ENCODE results near the gene DNM3.

Gene DNM3

DNA sequence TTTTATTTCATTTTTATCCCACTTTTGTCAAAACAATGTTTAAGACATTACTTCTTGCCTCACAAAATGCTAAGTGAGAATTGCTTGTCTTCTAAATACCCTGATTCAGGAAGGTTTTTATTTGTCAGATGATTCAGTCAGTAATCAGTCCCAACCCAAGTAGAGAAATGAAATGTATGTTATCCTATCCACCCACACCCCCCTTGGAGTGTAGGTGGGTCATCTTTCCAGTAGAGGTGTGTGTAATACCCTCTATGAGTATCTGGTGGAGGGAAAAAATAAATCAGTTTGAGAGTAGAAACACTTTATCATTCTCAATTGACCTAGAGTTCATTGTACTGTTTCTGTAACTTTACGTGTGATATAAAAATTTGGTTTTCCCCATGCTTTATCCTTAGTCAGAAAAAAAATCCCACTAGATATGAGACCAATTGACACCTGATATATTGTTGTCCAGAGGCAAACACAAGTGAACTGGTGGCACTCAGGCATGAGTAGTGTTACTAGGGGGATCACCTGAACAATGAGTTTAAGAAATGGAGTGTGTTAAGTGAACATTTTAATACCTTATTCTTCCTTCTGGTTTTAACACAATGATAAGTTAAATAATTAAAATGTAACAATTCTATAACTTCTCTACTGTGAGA is 425.4 kb downstream of the DNM3 start (continued):
- TF ChIP-seq BACH2 (CRISPR knock-in tag; IDR thresholded peaks at IDR 0.05; ENCODE audit: borderline replicate concordance) (no peak), GLIS3 (CRISPR knock-in tag; IDR thresholded peaks at IDR 0.05) (no peak), OSR1 (CRISPR knock-in tag; IDR thresholded peaks at IDR 0.05) (no peak)

DNA sequence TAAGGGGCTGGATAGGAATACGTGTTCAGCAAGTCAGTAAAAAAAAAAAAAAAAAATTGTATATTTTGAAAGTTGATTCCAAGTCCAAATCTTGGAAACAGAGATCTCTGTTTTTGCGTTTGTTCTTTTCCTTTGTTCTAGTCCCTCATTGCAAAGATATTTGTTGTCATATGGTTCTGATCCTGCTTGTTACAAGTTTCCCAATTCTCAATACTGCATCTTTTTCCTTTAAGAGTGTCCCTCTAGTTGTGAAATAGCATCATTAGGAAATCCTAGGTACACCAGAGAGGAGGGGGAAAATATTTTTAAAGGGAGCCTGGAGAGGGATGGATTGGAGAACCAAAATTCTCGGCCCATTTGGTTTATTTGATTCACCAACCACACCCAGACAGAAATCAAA is 426.9 kb downstream of the DNM3 start:
- TF ChIP-seq RARB (CRISPR knock-in tag; IDR thresholded peaks at IDR 0.05) (no peak), TCF4 (CRISPR knock-in tag; IDR thresholded peaks at IDR 0.05; ENCODE audit: borderline replicate concordance) (no peak), ZNF70 (CRISPR knock-in tag; IDR thresholded peaks at IDR 0.05) (no peak)
- TF ChIP-seq, protein P1, sequence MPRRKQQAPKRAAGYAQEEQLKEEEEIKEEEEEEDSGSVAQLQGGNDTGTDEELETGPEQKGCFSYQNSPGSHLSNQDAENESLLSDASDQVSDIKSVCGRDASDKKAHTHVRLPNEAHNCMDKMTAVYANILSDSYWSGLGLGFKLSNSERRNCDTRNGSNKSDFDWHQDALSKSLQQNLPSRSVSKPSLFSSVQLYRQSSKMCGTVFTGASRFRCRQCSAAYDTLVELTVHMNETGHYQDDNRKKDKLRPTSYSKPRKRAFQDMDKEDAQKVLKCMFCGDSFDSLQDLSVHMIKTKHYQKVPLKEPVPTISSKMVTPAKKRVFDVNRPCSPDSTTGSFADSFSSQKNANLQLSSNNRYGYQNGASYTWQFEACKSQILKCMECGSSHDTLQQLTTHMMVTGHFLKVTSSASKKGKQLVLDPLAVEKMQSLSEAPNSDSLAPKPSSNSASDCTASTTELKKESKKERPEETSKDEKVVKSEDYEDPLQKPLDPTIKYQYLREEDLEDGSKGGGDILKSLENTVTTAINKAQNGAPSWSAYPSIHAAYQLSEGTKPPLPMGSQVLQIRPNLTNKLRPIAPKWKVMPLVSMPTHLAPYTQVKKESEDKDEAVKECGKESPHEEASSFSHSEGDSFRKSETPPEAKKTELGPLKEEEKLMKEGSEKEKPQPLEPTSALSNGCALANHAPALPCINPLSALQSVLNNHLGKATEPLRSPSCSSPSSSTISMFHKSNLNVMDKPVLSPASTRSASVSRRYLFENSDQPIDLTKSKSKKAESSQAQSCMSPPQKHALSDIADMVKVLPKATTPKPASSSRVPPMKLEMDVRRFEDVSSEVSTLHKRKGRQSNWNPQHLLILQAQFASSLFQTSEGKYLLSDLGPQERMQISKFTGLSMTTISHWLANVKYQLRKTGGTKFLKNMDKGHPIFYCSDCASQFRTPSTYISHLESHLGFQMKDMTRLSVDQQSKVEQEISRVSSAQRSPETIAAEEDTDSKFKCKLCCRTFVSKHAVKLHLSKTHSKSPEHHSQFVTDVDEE (CRISPR knock-in tag; IDR thresholded peaks at IDR 0.05) = no peak
- TF ChIP-seq, protein P2, sequence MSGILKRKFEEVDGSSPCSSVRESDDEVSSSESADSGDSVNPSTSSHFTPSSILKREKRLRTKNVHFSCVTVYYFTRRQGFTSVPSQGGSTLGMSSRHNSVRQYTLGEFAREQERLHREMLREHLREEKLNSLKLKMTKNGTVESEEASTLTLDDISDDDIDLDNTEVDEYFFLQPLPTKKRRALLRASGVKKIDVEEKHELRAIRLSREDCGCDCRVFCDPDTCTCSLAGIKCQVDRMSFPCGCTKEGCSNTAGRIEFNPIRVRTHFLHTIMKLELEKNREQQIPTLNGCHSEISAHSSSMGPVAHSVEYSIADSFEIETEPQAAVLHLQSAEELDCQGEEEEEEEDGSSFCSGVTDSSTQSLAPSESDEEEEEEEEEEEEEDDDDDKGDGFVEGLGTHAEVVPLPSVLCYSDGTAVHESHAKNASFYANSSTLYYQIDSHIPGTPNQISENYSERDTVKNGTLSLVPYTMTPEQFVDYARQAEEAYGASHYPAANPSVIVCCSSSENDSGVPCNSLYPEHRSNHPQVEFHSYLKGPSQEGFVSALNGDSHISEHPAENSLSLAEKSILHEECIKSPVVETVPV (CRISPR knock-in tag; IDR thresholded peaks at IDR 0.05) = no peak

DNA sequence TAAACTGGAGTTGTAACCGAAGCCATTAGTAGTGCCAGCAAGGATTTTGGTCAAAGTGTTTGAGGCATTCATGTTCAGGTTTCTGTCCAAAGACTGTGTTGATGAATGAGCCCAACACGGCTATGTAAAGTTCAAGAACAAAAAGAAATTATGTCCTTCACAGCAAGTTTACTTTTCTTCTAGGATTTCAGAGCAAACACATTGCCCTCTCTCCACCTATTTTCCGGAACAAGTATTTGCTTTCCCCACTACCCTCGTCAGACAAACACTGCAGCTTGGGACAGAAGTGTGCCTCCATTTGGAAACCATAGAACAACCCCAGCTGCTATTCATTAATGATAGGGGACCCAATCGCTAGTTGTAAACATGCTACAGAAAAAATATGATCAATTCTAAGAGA is 427.8 kb downstream of the DNM3 start:
- TF ChIP-seq PPARA (CRISPR knock-in tag; IDR thresholded peaks at IDR 0.05; ENCODE audit: borderline replicate concordance) (no peak), GLIS3 (CRISPR knock-in tag; IDR thresholded peaks at IDR 0.05) (no peak), RARB (CRISPR knock-in tag; IDR thresholded peaks at IDR 0.05) (no peak), ISL1 (CRISPR knock-in tag; IDR thresholded peaks at IDR 0.05) (no peak), ZNF70 (CRISPR knock-in tag; IDR thresholded peaks at IDR 0.05) (no peak), TCF4 (CRISPR knock-in tag; IDR thresholded peaks at IDR 0.05; ENCODE audit: borderline replicate concordance) (no peak), ARNTL (CRISPR knock-in tag; IDR thresholded peaks at IDR 0.05; ENCODE audit: borderline replicate concordance, low read depth) (no peak), CSDC2 (CRISPR knock-in tag; IDR thresholded peaks at IDR 0.05) (no peak), ESRRG (CRISPR knock-in tag; IDR thresholded peaks at IDR 0.05) (no peak), ZNF565 (CRISPR knock-in tag; conservative IDR thresholded peaks at IDR 0.05; ENCODE audit: low read depth) (no peak), ZFP3 (CRISPR knock-in tag; IDR thresholded peaks at IDR 0.05) (no peak), SNAI2 (CRISPR knock-in tag; IDR thresholded peaks at IDR 0.05) (no peak), ZC3H10 (CRISPR knock-in tag; IDR thresholded peaks at IDR 0.05) (no peak), OSR1 (CRISPR knock-in tag; IDR thresholded peaks at IDR 0.05) (no peak), TOX (CRISPR knock-in tag; IDR thresholded peaks at IDR 0.05; ENCODE audit: borderline replicate concordance) (no peak)
- TF ChIP-seq, protein P3, sequence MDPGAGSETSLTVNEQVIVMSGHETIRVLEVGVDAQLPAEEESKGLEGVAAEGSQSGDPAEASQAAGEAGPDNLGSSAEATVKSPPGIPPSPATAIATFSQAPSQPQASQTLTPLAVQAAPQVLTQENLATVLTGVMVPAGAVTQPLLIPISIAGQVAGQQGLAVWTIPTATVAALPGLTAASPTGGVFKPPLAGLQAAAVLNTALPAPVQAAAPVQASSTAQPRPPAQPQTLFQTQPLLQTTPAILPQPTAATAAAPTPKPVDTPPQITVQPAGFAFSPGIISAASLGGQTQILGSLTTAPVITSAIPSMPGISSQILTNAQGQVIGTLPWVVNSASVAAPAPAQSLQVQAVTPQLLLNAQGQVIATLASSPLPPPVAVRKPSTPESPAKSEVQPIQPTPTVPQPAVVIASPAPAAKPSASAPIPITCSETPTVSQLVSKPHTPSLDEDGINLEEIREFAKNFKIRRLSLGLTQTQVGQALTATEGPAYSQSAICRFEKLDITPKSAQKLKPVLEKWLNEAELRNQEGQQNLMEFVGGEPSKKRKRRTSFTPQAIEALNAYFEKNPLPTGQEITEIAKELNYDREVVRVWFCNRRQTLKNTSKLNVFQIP (CRISPR knock-in tag; IDR thresholded peaks at IDR 0.05; ENCODE audit: borderline replicate concordance, low read depth) = no peak
- TF ChIP-seq, protein P2 (CRISPR knock-in tag; IDR thresholded peaks at IDR 0.05) = no peak
- TF ChIP-seq, protein P4, sequence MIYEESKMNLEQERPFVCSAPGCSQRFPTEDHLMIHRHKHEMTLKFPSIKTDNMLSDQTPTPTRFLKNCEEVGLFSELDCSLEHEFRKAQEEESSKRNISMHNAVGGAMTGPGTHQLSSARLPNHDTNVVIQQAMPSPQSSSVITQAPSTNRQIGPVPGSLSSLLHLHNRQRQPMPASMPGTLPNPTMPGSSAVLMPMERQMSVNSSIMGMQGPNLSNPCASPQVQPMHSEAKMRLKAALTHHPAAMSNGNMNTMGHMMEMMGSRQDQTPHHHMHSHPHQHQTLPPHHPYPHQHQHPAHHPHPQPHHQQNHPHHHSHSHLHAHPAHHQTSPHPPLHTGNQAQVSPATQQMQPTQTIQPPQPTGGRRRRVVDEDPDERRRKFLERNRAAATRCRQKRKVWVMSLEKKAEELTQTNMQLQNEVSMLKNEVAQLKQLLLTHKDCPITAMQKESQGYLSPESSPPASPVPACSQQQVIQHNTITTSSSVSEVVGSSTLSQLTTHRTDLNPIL (CRISPR knock-in tag; IDR thresholded peaks at IDR 0.05; ENCODE audit: low read depth) = no peak

More for the DNA sequence above, 426.9 kb downstream of the DNM3 start:
- ATAC-seq = no peak

More for the DNA sequence above, 427.8 kb downstream of the DNM3 start:
- no peak for ATAC-seq

Measured in SK-N-SH treated with all-trans-retinoic acid at 6 μM for 48 hours (cell line).